GM19455 (cell line): ENCODE measurements around the gene CPA5.
"Not testable (repeated sequence)": the region's sequence is repeated elsewhere in the genome, so short reads cannot be mapped to it uniquely, and the experiment has no call there.

Experiments
- ATAC-seq: cut with Tn5 transposase; IDR thresholded peaks from one replicate; pipeline ENCODE4 v1.9.1; 2021; ENCODE audit not compliant: unreplicated experiment

CPA5 gene

DNA sequence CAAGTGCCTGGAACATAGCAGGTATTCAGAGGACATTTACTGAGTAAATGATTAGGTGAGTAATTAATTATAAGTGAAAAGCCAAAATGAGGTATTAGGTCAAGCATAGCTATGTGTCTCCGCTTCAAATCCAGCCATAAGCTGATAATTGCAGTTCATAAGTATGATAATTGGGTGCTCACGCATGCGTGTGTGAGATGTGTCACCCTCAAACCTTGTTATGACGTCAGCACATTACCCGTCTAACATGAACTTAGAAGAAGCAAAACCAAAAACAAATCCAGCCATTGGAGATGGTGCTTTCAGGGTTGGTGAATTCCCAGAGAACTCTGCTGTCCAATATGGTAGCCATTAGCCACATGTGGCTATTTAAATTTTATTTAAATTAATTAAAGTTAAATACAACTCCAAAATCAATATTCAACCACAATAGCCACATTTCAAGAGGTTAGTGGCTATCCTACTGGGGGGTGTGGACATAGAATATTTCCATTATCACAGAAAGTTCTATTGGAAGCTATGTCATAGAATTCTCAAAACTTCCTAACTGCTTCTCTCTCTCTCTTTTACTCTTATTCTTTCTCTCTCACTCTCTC lies at the start of gene CPA5:
TSS of gene CPA5 (plus strand) at position 546 of the 596 bp plus-strand sequence. CDS start 1,670 bp downstream, outside the sequence.
- ATAC-seq: no peak

DNA sequence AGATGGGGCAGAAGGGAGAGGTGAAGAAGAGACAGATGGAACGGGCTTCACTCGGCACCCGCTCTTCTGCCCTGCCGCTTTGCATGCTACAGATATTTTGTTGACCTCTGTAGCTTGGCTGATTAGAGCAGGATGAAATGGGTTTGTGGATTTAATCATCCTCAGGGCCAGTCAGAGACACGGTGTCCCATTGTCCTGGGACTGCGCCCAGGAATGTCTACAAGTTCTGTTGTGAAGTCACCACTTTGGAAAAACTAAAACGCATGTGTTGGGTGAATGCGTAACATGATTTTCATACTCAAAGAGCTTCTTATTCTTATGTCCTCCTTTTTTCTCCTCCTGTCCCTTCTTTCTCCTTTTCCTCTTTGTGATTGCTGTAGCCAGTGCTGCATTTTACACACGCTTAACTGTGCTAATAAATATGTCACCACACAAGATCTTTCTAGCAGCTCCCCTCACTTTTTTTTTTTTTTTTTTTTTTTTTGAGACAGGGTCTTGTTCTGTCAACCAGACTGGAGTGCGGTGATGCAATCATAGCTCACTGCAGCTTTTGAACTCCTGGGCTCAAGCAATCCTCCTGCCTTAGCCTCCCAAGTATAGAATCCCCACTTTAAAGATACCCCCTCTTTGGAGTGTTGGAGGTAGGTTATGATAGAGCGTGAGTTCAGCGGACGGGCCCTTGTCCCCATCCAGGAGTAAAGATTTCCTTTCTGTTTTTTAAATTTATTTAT lies 48.2 kb upstream of the CPA5 start:
- no peak for ATAC-seq

DNA sequence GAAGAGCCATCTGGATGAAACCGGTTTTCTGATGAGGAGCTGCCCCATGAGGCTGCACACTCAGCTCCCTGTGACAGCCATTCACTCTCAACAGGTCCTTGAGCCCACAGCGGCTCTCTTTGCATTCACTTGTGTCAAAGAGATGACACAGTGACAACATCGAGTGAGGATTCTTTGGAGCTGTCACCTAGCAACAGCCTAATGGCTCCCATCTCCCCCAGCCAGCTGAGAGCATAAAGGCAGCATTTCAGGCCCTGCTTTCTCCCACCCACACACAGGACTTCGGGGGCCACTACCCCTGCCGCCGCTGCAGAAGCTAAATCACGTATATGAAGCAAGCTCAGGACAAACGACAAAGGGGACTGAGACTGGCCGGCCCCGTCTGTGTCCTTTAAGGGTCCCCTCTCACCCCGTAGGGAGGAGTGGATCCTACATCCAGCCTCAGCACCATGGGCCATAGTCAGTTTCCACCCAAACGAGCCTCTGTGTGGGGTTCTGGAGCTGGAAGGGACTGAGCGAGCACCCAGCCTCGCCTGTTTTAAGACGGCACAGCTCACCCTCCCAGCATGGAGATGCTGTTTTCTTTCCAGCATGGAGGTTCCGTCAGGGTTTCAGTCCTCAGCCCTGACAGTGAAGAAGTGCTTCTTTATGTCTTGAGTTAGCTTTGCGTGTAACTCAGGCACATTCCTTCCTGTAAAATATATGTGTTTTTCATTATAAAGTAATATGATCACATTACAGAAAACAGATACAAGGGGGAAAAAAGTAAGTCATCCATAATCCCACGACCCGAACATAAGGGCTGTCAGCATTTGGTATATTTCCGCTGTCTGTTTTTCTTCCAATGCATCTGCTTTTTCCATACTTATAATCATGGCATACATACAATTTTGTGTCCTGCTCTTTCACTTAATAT lies 46.7 kb upstream of the CPA5 start:
- no peak for ATAC-seq

DNA sequence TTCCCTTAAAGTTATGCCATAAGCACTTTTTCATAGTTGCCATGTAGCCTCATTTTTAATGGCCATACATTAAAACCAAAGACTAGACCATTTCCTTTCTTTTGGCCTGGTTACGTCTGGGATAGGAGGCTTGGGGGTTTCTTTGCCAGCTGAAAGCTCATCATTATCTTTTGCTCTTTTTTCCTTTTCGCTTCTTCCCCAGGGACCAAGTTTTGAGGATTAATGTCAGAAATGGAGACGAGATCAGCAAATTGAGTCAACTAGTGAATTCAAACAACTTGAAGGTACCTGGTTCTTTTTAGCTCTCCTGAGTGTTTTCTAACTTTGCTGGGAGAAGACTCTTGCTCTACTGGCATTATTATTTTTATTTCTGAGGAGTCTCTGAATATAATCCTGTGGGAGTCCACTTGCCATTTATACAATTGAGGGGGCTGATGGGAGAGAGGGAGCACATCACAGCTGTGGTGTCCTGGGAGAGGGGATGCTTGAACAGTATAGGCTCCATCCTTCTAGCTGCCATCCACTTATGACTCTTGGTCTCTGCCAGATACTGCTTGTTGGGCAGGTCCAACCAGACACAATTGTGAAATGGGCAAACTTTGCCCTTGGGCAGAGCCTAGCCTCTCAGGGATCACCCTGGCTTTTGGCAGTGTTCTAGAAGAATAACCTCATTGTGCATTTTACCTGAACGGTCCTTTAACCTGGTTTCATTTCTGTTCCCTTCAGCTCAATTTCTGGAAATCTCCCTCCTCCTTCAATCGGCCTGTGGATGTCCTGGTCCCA lies 45.9 kb upstream of the CPA5 start:
- no peak for ATAC-seq

- no peak for ATAC-seq
Observed at GRCh38 chr7:130299866-130300265, 44.8 kb upstream of the CPA5 start.

GRCh38 chr7:130301501-130302020 lies 43.1 kb upstream of the CPA5 start:
- no peak for ATAC-seq

- ATAC-seq: no peak
Observed at GRCh38 chr7:130302649-130303048, 42.0 kb upstream of the CPA5 start.

GRCh38 chr7:130303127-130303526 lies 41.5 kb upstream of the CPA5 start:
- ATAC-seq: no peak

DNA sequence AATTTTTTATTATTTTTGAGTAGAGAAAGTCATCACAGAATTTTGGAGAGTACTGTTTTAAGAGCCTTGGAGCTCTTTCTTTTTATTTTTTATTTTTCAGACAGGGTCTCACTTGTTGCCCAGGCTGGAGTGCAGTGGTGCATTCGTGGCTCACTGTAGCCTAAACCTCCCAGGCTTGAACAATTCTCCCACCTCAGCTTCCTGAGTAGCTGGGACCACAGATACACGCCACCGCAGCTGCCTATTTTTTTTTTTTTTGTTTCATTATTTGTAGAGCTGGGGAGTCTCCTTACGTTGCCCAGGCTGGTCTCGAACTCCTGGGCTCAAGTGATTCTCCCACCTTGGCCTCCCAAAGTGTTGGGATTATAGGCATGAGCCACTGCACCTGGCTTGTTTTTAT lies 41.1 kb upstream of the CPA5 start:
- ATAC-seq: no peak

DNA sequence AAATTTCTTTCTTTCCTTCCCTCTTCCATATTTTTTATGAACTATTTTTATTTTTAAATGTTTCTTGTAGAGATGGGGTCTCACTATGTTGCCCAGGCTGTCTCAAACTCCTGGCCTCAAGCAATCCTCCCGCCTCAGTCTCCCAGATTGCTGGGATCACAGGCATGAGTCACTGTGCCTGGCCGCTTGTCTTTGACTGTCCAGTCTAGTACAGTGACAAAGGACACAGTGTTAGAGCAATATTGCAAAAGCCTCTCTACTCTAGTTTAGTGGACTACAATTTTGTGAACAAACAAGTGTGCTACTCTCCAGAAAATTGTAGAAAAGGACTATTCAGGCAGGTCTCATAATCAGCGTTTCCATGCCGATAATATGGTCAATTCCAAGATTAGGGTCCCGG lies 40.6 kb upstream of the CPA5 start:
- ATAC-seq: no peak

- no peak for ATAC-seq
Observed at GRCh38 chr7:130304878-130305277, 39.7 kb upstream of the CPA5 start.

DNA sequence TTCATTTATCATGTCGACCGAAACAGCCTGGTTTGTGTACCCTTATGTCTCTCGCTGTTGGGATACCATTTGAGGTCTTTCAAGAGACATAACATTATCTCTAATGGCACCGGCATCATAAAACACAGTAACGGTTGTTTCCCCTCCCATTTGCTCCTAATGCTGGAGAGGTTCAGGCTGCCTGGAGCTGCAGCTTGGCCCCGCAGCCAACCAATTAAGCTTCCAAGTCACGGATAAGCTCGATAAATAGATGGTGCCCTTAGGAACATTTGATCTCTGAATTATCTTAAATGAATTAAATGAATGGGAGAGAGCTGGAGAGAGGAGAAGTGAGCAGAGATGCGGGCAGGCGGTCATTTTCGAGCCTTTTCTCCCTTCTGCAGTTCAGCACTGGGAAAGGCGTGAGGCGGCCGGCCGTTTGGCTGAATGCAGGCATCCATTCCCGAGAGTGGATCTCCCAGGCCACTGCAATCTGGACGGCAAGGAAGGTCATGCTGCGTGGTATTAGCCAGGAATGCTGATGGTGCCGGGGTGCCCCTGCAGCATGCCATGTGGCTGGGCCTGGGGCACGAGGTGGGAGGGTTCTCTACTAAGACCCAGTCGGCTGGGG lies 39.1 kb upstream of the CPA5 start:
- no peak for ATAC-seq

GRCh38 chr7:130309986-130310385 lies 34.6 kb upstream of the CPA5 start:
- no peak for ATAC-seq

- ATAC-seq: no peak
Observed at GRCh38 chr7:130314305-130314704, 30.3 kb upstream of the CPA5 start.

- ATAC-seq: no peak
Observed at GRCh38 chr7:130319541-130319940, 25.1 kb upstream of the CPA5 start.

DNA sequence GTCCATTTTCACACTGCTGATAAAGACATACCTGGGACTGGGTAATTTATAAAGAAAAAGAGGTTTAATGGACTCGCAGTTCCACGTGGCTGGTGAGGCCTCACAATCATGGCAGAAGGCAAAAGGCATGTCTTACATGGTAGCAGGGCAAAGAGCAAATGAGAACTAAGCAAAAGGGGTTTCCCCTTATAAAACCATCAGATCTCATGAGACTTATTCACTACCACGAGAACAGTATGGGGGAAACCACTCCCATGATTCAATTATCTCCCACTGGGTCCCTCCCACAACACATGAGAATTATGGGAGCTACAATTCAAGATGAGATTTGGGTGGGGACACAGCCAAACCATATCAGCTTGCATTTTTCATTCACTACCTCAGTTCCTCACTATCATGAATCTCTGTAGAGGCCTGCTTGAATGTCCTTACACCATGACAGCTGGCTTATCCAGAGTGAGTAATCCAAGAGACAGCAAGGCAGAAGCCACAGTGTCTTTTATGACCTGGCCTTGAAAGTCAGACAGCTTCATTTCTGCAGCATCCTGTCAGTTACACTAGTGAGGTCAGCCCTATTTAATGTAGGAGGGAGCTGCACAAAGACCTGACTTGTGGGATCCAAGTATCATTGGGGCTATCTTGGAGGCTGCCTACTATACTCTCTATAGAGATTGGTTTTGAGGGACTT lies 22.9 kb upstream of the CPA5 start:
- not testable (repeated sequence) for ATAC-seq

DNA sequence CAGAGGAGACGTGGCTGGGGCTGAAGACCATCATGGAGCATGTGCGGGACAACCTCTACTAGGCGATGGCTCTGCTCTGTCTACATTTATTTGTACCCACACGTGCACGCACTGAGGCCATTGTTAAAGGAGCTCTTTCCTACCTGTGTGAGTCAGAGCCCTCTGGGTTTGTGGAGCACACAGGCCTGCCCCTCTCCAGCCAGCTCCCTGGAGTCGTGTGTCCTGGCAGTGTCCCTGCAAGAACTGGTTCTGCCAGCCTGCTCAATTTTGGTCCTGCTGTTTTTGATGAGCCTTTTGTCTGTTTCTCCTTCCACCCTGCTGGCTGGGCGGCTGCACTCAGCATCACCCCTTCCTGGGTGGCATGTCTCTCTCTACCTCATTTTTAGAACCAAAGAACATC lies 22.0 kb upstream of the CPA5 start:
- ATAC-seq: no peak

GRCh38 chr7:130324306-130324943 lies 20.2 kb upstream of the CPA5 start:
- no peak for ATAC-seq

- no peak for ATAC-seq
Observed at GRCh38 chr7:130329681-130330080, 14.9 kb upstream of the CPA5 start.
